CD4-positive, alpha-beta T cell treated with Interleukin-17A for 1 hour (primary cell): ENCODE data around the gene TAF6.

Experiments
- DNase-seq: peaks from one replicate; pipeline ENCODE4 v3.0.0-alpha.2; 2020

TAF6 gene

GRCh38 chr7:100119072-100119969 is at the start of gene TAF6, which contains the start of gene CNPY4:
TAF6 (minus strand) TSS chr7:100119358; CDS start chr7:100114209, 5,149 bp downstream.
CNPY4 (plus strand) TSS chr7:100119634; CDS start chr7:100119745, 111 bp downstream.
- DNase-seq: peak; percentile 96

GRCh38 chr7:100167912-100168323 is 48.8 kb upstream of the TAF6 start:
- no peak for DNase-seq

DNA sequence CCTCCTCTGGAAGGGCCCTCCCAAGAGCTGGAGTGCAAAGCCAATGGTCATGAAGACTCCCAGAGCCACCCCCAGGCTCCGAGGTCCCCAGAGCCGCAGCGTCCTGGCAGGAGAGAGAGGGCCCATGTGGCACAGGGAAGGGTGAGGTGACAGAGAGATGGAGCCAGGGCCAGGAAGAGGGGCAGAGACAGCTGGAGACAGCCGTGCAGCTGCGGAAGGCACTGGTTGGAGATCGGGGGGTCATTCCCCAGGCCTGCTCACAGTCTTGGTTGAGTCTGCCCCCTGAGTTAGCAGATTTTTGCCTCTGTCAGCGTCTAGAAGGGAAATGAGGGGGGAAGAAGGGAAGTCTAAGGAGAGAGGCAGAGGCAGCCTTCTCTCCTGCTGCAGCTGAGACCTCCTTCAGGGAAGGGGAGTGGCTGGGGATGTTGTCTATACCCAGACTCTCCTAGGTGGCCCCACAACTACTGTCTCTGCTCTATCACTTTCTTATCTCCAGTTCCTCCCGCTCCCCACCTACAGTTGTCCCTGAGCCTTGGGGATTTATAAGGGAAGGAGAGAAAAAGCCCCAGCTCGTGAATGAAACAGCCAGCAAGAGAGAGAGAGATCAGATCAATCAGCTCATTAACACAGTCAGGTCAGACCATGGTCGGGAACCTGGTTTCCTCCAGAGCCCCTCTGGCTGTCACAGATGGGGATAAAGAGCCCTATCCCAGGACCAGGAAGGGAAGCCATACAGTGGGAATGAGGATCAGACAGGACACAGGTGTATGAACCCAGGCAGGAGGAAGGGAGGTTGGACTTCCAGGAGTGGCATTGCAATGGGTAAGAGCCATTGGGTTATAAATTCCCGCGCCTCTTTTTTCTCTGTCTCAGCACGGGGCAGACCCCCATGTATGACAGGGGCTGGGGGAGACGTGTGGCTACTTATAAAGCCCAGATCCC is 48.1 kb upstream of the TAF6 start:
- DNase-seq: no peak

DNA sequence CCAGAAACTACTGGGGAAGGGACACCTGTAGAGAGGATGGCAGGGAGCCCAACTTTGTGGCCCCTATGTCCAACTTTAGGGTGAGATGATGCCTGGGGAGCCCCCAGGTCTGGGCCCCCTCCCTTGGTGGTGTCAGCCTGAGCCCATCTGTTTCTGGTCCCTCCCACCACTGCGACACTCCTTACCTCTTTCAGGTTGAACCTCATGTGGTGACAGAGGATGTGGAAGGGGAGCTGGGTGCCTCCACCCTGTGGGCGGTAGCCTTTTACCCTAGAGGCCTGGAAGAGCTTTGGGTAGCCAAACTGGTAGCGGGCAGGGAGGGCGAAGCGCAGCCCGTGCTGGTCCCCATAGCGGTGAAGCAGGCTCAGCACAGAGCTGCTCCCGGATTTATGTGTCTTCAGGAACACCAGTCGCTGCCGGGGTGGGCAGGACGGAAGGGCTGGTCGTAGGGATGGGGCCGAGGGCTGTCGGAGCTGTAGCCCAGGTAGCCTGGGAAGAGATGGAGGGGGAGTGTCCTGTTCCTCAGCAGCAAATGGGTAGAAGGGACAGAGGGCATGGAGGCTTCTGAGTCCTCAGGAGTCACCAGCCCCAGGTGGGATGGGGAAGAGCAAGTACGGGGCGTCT is 47.3 kb upstream of the TAF6 start:
- peak; percentile 56 for DNase-seq

DNA sequence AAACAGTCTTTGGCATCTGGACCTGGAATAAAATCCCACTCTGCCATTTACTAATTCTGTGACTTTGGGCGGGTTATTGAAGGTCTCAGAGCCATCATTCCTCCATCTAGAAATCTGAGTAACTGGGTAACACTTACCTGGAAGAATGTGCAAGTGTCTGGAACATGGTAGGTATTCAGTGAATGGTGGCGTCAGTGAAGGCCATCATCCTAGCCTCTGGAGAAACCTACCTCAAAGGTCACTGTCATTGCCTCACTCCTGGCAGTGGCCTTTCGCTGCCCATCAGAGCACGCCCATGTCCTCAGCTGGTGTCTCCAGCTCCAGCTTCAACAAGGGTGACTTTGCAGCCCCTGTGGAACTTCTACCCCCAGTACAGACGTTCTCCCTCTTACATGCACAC is 44.7 kb upstream of the TAF6 start:
- DNase-seq: no peak

DNA sequence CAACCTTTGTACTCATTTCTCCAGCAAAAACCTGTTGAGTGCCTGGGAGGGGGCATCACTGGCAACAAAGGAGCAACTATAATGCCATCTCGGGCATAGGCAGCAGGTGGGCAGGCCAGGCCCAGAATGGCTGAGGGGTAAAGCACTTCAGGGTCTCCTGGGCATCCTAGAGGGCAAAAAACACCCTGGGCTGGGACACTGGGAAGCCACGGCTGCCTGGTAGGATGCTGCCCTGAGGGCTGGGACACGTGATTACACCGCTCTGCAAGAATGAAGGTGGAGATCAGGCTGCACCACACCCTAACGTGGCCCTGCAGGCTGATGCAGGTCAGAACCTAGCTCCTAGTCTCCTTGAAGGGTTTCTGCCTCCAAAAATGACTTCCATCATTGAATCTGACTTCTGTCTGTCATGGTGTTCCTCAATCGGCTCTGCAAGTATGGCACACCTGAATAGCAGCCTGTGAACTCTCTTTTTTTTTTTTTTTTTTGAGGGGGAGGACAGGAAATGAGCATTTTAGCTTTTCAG is 43.9 kb upstream of the TAF6 start:
- no peak for DNase-seq

GRCh38 chr7:100160067-100160466 is 40.9 kb upstream of the TAF6 start:
- no peak for DNase-seq

- no peak for DNase-seq
Measured at GRCh38 chr7:100159099-100159623, 40.0 kb upstream of the TAF6 start.

DNA sequence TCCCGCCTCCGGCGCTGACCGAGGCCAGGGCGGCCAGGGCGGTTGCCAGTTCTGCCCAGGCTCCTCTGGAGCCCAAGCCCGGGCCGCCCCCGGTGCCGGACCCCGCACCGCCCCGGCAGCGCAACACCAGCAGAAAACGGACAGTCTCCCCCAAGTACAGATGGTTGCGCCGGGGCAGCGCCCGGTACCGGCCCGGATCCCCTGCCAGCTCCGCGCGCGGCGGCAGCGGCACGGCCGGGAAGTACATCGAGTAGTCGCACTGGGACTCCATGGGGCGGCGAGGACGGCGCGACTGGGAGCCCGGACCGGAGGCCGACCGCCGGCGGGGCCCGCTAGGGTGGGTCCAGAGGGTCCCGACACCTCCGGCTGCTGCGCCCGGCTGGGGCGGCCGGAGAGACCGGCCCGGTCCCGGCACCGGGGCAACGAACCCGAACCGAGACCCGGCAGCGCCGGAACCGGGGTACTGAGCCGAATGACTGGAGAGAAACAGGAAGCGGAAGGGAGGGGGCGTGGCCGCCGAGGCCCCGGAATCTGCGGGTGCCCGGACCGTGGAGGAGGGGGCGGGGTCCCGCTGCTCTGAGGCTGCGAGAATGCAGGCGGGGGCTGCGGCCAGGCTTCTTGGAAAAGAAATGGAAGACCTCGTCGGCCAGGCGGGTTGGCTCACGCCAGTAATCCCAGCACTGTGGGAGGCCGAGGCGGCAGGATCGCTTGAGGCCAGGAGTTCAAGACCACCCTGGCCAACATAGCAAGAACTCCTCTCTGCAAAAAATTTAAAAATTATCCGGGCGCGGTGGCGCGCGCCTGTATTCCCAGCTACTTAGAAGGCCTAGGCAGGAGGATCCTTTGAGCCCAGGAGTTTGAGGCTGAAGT is 39.3 kb upstream of the TAF6 start, which contains the start of gene TRAPPC14:
Gene TRAPPC14 (minus strand): TSS at position 495 of the 870 bp plus-strand sequence. CDS start 224 bp downstream, at position 271.
- DNase-seq: peak; percentile 87

DNA sequence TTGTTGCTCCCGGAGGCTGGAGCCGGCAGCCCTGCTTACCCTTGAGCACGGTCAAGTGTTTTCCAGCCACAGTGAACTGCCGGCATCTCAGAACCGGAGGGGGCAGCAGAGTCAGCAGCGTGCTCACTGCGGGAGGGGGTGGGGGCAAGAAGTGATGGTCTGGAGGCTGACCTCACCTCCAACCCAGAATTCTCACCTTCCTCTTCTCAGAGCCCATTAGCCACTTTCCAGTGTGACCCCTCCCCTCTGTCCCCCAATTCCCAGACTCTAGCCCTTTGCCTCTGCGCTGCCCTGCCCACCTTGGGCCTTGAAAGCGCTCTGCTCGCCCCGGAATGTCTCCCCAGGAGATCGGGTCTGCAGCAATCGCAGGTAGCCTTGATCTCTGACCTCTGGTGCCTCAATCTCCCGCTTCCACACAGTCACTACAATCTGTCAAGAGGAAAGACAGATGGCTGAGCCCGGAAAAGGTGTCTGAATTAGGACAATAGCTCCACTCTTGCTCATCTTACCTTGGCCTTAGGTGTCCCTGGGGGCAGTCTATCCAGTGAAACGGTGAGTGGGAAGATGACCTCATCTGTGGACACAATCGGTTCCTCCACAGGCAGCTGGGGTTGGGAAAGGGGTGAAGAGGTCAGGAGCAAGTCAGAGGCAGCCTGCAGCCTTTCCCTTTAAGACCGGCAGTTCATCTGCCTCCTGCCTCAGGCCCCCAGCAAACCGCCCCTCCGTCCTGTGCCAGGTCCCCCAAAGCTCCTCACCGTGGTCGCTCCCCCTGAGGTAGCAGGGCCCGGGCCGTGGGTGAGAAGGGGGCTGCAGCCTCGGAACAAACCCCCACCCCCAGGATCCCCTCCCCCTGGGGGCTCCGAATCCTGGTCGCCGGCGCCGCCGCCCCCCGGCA is 38.4 kb upstream of the TAF6 start:
- DNase-seq: no peak

GRCh38 chr7:100157069-100157333 is 37.8 kb upstream of the TAF6 start:
- no peak for DNase-seq

DNA sequence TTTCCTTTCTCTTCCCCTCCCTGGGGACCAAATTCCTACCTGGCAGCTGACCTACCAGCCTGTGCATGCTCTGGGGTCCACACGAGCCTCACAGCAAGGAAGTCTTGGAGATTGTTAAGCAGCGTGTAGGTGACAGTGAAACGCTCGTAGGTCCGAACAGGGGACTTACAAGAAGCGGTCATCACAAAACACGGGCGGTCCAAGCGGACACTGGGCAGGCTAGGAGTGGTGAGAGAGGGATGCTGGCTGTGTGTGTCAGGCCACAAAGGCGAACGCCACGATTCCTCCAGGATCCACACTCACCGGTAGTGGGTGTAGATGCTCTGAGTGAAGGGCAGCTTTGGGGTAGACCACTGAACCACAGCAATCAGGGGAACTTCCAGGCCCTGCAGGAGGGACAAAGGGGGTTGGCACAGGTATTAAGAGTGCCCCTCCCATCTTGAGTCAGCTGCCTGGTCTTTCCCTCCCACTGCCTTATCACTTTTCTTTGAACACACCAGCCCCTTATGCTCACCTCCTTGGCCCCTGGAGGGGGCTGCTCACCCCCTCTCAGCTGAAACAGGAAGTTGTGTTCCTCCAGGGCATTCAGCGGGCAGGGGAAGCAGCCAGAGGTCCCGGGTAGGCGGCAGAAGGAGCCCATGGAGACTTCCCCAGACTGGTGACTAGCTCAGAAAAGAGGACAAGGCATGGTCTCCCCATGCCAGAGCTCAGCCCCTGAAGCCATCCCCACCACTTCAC is 37.3 kb upstream of the TAF6 start:
- peak; percentile 65 for DNase-seq

DNA sequence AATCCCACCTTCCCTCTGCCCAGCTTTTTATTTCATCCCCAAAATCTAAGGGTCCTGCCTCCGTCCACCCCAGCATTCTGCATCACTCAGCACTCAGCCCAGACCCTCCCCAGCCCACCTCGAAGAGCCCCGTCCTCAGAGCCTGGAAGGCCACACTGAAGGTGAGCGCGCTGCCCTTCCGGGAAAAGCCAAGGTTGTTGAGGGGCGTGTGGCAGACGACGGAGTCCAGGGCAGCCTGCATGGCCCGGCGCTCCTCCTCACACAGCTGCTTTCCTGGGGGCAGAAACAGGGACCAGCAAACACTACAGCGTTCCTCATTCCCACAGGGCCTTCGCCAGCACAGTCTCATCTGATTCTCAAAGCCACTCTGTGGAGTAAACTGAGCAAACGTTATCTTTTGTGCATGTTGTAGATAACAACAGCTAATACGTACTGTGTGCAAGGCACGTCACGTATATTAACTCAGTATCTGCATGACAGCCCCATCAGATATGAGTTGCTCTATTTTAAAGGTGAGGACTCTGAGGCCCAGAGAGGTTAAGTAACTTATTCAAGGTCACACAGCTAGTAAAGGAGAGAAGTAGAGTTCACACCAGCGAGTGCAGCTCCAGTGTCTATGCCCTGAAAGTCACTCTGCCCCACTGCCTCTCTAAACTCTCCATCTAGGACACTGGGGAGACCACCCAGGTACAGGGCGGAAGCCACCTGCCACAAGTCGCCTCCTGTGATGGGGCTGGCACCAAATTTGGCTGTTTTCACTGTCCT is 36.6 kb upstream of the TAF6 start:
- no peak for DNase-seq

DNA sequence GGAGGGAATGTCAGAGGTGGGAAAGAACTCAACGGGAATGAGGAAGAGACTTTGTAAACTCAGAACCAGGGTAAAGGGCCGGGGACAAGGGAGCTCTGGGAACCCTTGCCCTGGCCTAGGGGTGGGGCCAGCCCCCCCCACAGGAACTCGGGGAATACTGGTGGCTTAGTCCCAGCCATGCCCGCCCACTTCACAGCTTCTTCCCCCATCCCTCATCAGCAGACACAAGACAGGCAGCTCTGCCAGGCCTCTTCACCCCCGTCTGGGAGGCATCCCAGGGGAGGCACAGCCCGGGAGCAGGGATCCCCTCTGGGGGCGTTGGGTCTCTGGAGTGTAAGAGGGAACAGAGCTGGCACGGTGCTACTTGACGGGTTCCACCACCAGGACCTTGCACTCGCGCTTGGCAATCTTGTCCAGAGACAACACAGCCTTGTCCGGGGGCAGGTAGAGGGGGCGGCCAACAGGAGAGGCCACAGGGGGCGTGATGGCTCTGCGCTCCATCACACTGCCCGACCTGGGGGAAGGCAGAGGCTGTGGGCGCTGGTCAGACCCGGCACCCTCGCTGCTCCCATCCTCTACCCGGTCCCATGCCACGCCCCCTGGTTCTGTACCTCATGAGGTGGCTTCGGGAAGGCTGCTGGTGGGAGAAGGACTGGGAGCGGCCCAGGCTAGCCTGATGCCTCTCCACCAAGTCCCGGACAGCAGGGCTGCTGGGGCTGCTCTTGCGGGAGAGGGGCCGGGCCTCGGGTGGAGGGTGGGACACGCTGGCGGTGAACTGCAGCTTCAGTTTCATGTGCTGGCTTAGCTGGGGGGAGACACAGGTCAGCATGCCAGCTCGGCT is 35.7 kb upstream of the TAF6 start:
- DNase-seq: no peak

GRCh38 chr7:100153708-100154535 is 34.8 kb upstream of the TAF6 start:
- no peak for DNase-seq

DNA sequence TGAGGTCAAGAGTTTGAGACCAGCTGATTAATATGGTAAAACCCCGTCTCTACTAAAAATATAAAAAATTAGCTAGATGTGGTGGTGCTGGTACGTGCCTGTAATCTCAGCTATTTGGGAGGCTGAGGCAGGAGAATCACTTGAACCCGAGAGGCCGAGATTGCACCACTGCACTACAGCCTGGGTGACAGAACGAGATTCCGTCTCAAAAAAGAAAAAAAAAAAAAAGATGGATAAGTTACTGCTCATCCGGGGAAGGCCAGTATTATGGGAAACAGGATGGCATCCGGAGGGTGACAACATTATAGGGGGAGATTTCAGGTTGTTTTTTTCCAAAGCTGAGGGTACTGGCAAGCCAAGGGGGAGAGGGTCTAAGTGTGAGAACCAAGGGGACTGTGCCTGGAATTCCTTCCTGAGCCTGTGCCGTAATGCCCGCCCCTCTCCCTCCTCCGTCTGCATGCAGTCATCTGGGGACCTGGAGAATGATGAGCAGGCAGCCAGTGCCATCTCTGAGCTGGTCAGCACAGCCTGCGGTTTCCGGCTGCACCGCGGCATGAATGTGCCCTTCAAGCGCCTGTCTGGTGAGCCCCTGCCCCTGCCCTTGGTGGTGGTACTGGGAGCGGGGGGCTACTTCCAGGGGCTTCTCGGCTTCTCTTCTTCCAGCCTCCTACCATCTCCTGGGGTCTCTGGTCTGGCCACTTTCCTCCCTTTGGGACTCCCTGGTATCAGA is 33.9 kb upstream of the TAF6 start:
- no peak for DNase-seq
